Measurements from ENCODE around the gene NSG1. TPM values are rescaled to one million over a fixed set of nuclear protein-coding genes. Genes with fewer than 3 reads are reported as not detected.

The NSG1 gene
- total and polyA plus RNA-seq, 2 of the 4 experiments (the other 2 are of a cell fraction), result 0.72 to 1.6 TPM

- TF ChIP-seq ELK1 (IDR thresholded peaks at IDR 0.05; ENCODE audit: borderline replicate concordance, low read depth, low read length) (no peak), RCOR1 (IDR thresholded peaks at IDR 0.05; ENCODE audit: insufficient replicate concordance, low read length) (no peak)
These were observed 29.2 kb downstream of the NSG1 start (continued) for GRCh38 chr4:4415806-4416805.

GRCh38 chr4:4416981-4417380 lies 30.1 kb downstream of the NSG1 start:
- no peak overlapping the region for H2BK15ac ChIP-seq (ENCODE audit: low read depth, low read length)
- no peaks in the 10 kb centered on the region for H4K20me1 ChIP-seq (ENCODE audit: insufficient read depth, low read length)
- H2AFZ ChIP-seq (replicated peaks; ENCODE audit: low read length, poor library complexity), result no peak overlapping the region
- 0 out of 2 replicates have a peak, but pooled peaks cover 4% of the 10 kb centered on the region for H3K9me1 ChIP-seq (ENCODE audit: insufficient read depth, low read length)
- H3K36me3 ChIP-seq (ENCODE audit: control insufficient read depth, insufficient read depth, low read length), result peaks cover 38% of the 10 kb centered on the region
- H3K4me2 ChIP-seq (ENCODE audit: low read depth, low read length), result no peak overlapping the region
- H2BK120ac ChIP-seq (ENCODE audit: low read depth, low read length), result no peak overlapping the region
- H2AK9ac ChIP-seq (replicated peaks; ENCODE audit: low read depth, low read length, poor library complexity), result no peak overlapping the region
- no peak overlapping the region for H4K5ac ChIP-seq (ENCODE audit: low read depth, low read length)
- H3K27me3 ChIP-seq (ENCODE audit: control insufficient read depth, insufficient read depth, low read length), result no peaks in the 10 kb centered on the region
- H3K9me3 ChIP-seq (ENCODE audit: control insufficient read depth, insufficient read depth, low read length), result no peaks in the 10 kb centered on the region
- H3K4ac ChIP-seq (ENCODE audit: low read depth, low read length), result no peak overlapping the region
- dilution Hi-C loops (cut with HindIII; ENCODE audit: low sequenced_read_pairs, unreplicated experiment), result no loop called here
- POLR2A ChIA-PET (ENCODE audit: unreplicated experiment), result no interaction called here
- H2AK5ac ChIP-seq (ENCODE audit: low read depth, low read length), result no peak overlapping the region
- no peak overlapping the region for H3K56ac ChIP-seq (ENCODE audit: extremely low read depth, insufficient read depth, low read length)
- intact Hi-C loops (cut with micrococcal nuclease), result no loop called here
- H2BK20ac ChIP-seq (ENCODE audit: low read depth, low read length), result no peak overlapping the region
- in situ Hi-C loops (cut with MboI; ENCODE audit: low sequenced_read_pairs), result no loop called here
- H2BK5ac ChIP-seq (ENCODE audit: low read depth, low read length, poor library complexity, severe bottlenecking), result no peak overlapping the region
- H3K4me3 ChIP-seq (ENCODE audit: insufficient read depth, low read depth, low read length), result no peak overlapping the region
- H4K8ac ChIP-seq (ENCODE audit: low read depth in 2 of 2, low read length in 2 of 2), result no peak overlapping the region
- 60% methylated on average over 1 of the region's 11 CpGs; no CpG with 5 or more reads in 1 of the 2 experiments for WGBS, 2 experiments (ENCODE audit: extremely low coverage in 2 of 2, insufficient read length in 1 of 2)
- H4K91ac ChIP-seq (ENCODE audit: insufficient read depth, low read depth, low read length), result no peak overlapping the region
- no peaks in the 10 kb centered on the region for H3K4me1 ChIP-seq (ENCODE audit: control insufficient read depth, insufficient read depth, low read length)
- H3K79me1 ChIP-seq (ENCODE audit: low read depth in 1 of 2, low read length in 2 of 2), result no peaks in the 10 kb centered on the region
- no peak for ATAC-seq (ENCODE audit: low read depth)
- BruUV-seq (replicated peaks), result no TSS peak
- CTCF ChIA-PET, result no interaction called here
- no peak overlapping the region for H3K27ac ChIP-seq (ENCODE audit: insufficient read depth, low read length)
- DNase-seq, result no peak
- no peak overlapping the region for H3K14ac ChIP-seq (replicated peaks; ENCODE audit: low read depth, low read length)
- no peak overlapping the region for H3K9ac ChIP-seq (ENCODE audit: low read depth, low read length)
- H3K23ac ChIP-seq (ENCODE audit: low read depth, low read length), result no peak overlapping the region
- no peak overlapping the region for H3K18ac ChIP-seq (ENCODE audit: low read depth, low read length)
- TF ChIP-seq MAZ (IDR thresholded peaks at IDR 0.05; ENCODE audit: borderline replicate concordance, low read depth, low read length) (no peak), CTCF (conservative IDR thresholded peaks at IDR 0.05; ENCODE audit: low read depth, low read length) (no peak), RCOR1 (IDR thresholded peaks at IDR 0.05; ENCODE audit: insufficient replicate concordance, low read length) (no peak), ELK1 (IDR thresholded peaks at IDR 0.05; ENCODE audit: borderline replicate concordance, low read depth, low read length) (no peak), FOS (IDR thresholded peaks at IDR 0.05; ENCODE audit: low read depth, low read length) (no peak), NFE2L2 (IDR thresholded peaks at IDR 0.05; ENCODE audit: low read depth, low read length) (no peak), USF2 (IDR thresholded peaks at IDR 0.05; ENCODE audit: low read depth, low read length) (no peak), CEBPB (IDR thresholded peaks at IDR 0.05; ENCODE audit: low read depth, low read length) (no peak), POLR2A (IDR thresholded peaks at IDR 0.05; ENCODE audit: low read depth, low read length) (no peak)
